CD4-positive, alpha-beta T cell treated with Interleukin-4 for 4 hours (primary cell): ENCODE results near the gene C14orf180.

Source experiments
- DNase-seq: peaks from one replicate; pipeline ENCODE4 v3.0.0-alpha.2; 2020

Gene C14orf180

GRCh38 chr14:104594310-104595046 lies 14.9 kb downstream of the C14orf180 start:
- DNase-seq, result no peak

GRCh38 chr14:104595116-104595675 lies 15.6 kb downstream of the C14orf180 start:
- no peak for DNase-seq

- no peak for DNase-seq
Observed at GRCh38 chr14:104595911-104596450, 16.4 kb downstream of the C14orf180 start.

DNA sequence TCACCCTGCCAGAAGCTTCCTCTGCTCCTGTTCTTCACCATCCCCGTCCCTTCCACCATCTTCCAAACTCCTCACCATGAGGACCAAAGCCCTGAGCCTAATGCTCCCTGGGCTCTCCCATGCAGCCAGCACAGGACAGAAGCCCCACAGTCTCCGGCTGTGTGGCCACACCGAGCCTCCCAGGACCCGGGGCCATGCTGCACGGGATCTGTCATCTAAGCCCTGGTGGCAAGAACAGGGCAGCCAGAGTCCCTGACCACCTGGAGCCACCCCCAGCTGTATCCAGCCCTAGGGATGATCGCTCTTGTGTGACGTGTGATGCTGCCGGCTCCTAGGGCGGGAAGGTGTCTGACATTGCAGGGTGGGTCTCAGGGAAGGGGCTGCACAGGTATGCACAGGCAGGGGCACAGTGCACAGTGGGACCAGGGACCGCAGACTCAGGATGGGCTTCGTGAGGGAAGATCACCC lies 16.9 kb downstream of the C14orf180 start:
- no peak for DNase-seq

DNA sequence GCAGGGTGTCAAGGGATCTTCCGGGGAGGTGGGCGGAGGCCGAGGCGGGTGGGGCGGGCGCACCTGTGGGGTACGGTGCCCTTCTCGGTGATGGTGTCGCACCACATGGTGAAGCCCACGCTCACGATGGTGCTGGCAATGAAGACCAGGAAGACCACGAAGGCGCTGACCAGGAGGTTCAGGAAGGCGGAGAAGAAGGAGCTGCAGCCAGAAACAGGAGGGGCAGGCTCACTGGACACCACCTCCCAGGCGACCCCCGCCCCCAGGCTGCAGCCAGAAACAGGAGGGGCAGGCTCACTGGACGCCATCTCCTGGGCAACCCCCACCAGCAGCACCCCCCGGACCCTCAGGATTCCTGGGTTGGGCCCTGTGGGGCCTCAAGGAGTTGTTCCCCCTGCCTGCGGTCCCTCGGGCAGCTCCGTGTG lies 17.4 kb downstream of the C14orf180 start:
- DNase-seq, result no peak

GRCh38 chr14:104597576-104597975 lies 18.0 kb downstream of the C14orf180 start:
- no peak for DNase-seq

DNA sequence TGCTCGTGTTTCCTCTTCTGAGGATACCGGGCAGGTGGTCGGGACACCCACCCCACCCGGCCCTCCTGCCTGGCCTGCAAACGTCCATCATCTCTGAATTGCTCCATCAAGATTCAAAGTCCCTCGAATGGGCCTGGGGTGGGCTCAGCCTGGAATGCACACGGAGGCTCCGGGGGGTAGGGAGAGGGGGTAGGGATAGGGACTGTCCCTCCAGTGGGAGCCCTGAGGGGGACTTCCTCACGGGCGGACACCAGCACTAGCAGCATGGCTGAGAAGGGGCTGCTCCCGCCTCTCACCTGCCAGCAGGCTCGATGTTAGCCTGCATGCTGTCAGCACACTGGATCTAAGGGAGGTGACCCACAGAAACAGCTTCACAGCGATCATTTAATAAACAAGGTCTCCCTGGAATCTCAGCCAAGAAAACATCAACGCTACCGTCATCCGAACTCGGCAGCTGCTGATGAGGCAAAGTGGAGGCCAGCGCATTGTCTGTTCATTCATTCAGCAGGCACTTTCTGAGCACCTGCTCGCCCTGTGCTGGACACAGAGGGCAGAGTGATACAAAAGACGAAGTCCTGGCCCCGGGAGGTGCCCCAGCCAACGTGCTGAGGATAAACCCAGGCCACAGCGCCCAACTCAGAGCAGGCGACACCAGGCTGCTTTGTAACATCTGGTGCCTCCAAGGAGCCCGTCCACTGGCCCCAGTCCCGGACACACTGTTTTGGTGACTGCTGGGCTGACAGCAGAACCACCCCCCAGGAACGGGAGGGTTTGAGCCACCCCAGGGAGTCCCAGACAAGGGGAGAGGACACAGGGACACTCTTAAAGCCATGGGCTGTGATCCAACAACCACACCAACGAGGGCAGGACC lies 18.7 kb downstream of the C14orf180 start:
- no peak for DNase-seq

- no peak for DNase-seq
Observed at GRCh38 chr14:104598910-104599273, 19.3 kb downstream of the C14orf180 start.

GRCh38 chr14:104599446-104599845 lies 19.9 kb downstream of the C14orf180 start:
- no peak for DNase-seq

DNA sequence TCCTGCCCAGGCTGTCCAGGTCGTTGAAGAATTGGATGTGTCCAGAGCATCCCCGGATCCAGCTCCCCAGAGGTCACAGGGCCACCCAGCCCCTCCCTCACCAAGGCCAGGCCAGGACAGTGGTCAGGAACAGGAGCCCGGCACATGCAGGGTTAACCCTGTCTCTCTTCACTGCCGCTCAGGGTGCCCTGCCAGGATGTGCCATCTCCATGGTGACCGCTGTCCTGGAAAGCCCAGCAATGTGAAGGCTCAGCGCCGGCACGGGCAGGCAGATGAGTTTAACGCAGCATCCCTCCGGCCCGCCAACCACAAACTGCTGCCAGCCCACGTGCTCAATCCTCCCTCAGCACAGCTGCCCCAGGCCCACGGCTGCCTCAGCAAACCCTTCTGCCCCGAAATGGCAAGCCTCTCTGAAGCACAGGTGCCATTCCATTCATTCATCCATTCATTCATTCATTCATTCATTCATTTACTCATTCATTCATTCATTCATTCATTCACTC lies 20.6 kb downstream of the C14orf180 start:
- no peak for DNase-seq

- no peak for DNase-seq
Observed at GRCh38 chr14:104600805-104601204, 21.2 kb downstream of the C14orf180 start.

DNA sequence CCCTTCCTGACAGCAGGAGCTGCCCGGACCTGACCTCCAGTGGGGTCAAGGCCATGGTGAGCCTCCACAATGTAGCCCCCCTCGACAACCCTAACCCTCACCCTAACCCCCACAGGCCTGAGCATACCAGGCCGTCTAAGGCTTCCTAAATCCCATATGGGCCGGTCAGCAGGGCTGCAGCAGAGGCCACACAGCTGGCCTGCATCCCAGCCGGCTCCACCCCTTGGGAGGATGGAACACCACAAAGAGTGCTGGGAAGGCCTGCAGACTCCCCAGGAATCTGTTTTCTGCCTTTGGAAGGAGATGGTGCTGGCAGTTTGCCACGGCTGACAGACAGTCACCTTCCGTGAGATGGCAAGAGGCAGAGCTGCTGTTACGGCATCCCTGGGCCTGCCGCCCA lies 22.2 kb downstream of the C14orf180 start:
- DNase-seq, result no peak

DNA sequence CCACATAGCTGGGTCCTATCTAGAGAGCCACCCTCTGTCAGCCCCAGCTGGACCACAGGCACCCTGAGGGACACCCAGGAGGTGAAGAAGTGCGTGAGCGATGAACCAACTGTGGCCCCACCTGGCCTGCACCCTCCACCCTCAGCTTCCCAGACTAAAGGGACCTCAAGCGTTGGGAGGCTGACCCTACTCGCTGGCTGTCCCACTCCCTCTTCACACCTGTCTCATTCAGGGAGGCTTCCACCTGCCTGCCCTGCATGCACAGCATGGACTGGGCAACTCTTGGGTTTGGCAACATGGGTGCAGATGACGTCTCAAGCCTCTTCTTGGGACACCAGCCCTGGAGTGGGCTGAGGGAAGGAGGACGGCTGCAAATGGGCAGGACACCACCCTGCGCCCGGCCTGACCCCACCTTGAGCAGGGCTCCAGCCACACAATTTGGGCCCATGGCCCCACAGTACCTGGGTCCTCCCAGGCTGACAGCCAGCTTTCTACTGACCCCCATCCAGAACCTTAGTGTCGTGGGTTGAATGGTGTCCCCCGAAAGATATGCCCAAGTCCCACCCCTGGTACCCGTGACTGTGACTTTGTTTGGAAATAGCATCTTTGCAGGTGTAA lies 22.9 kb downstream of the C14orf180 start:
- DNase-seq, result no peak

- DNase-seq, result no peak
Observed at GRCh38 chr14:104602933-104603325, 23.4 kb downstream of the C14orf180 start.

DNA sequence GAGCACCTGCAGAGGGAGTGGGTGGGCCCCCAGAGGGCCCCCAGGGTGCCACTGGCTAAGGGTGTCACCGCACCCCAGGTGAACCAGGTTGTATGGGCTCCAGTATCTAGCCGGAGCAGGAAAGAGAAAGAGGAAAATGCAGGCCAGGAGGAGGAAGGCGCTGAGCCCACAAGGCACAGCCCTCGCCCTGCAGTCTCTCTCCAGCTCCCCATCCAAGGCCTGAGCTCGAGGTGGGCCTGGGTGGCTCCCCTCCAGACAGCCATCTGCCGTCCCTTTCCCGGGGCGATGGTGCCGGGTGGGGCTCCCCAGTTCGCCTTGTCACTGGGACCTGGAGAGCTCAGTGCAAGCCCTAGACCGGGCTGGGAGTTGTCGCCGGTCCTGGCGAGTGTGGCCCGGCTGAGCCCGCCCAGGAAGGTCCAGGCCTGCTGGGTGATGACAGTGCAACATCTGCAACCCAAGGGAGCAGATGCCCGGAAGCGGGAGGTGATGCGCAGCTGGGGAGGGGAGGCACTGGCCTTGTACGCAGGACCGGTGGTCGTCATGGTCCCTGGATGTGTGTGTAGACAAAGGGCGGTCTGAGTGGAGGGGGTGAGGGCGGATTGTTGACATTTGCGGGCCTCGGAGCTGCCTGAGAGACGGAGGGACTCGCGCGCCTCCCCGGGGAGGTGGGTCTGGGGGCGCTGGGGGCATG lies 24.3 kb downstream of the C14orf180 start:
- no peak for DNase-seq

- no peak for DNase-seq
Observed at GRCh38 chr14:104604458-104605449, 25.2 kb downstream of the C14orf180 start, which contains the start of gene TMEM179. TSS of gene TMEM179 (minus strand) at chr14:104604772. CDS start at chr14:104604741, 31 bp downstream.

GRCh38 chr14:104609666-104610065 lies 30.1 kb downstream of the C14orf180 start:
- DNase-seq, result no peak

GRCh38 chr14:104610749-104611310 lies 31.3 kb downstream of the C14orf180 start:
- no peak for DNase-seq

DNA sequence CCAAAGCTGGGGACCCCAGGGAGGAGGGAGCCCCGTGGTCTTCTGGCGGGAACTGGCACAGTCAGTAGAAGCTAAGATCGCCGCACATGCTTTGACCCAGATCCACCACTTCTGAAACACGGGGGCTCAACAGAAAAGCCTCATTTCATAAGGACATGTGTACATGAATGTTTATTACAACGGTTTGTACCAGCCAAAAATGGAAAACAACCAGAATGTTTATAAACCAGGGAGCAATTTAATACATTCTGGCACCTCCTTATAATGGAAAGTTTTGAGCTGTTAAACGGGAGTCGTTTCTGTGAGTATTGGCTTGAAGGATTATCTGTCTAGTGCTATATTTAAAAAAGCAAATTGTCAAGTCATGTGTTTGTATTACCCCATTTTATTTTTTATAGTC lies 32.3 kb downstream of the C14orf180 start:
- DNase-seq, result no peak

DNA sequence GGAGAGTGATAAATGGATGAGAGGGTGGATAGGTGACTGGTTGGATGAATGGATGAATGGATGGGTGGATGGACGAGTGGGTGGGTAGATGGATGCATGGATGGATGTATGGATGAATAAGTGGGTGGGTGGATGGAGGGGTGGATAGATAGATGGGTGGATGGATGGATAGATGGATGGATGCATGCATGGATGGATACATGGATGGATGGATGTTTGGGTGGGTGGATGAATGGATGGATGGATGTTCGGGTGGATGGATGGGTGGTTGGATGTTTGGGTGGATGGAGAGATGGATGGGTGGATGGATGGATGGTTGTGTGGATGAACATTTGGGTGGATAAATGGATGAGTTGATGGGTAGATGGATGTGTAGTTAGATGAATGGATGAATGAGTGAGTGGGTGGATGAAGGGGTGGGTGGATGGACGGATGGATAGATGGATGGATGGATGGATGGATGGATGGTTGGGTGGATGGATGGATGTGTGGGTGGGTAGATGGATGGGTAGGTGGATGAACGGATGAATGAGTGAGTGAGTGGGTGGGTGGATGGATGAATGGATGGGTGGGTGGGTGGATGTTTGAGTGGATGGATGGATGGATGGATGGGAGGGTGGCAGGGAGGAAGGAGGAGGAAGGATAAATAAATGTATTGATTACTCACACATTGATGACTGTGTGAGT lies 34.7 kb downstream of the C14orf180 start:
- DNase-seq, result no peak
